GM12864 (cell line): ENCODE results near the gene ZFP30.

Experiments
- DNase-seq: peaks from one replicate; pipeline ENCODE4 v3.0.0-alpha.2; 2011; ENCODE audit warnings: low read depth
- H3K4me3 ChIP-seq: 2 replicates; pipeline ENCODE4 v1.5.1; 2011; ENCODE audit warnings: mild to moderate bottlenecking, low read depth, low read length, control low read depth
- TF ChIP-seq, protein P1 (sequence below): IDR thresholded peaks from 2 replicates; pipeline ENCODE4 v1.5.1; 2011; ENCODE audit warnings: low read depth, mild to moderate bottlenecking, moderate library complexity, low read length, control low read depth, inconsistent platforms; ENCODE audit errors: missing control alignments

The ZFP30 gene

GRCh38 chr19:37594982-37595382, 60.3 kb downstream of the ZFP30 start:
- peak overlapping the region; percentile 73 for H3K4me3 ChIP-seq
- DNase-seq = peak; percentile 12
- TF ChIP-seq, protein P1, sequence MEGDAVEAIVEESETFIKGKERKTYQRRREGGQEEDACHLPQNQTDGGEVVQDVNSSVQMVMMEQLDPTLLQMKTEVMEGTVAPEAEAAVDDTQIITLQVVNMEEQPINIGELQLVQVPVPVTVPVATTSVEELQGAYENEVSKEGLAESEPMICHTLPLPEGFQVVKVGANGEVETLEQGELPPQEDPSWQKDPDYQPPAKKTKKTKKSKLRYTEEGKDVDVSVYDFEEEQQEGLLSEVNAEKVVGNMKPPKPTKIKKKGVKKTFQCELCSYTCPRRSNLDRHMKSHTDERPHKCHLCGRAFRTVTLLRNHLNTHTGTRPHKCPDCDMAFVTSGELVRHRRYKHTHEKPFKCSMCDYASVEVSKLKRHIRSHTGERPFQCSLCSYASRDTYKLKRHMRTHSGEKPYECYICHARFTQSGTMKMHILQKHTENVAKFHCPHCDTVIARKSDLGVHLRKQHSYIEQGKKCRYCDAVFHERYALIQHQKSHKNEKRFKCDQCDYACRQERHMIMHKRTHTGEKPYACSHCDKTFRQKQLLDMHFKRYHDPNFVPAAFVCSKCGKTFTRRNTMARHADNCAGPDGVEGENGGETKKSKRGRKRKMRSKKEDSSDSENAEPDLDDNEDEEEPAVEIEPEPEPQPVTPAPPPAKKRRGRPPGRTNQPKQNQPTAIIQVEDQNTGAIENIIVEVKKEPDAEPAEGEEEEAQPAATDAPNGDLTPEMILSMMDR = no peak

DNA sequence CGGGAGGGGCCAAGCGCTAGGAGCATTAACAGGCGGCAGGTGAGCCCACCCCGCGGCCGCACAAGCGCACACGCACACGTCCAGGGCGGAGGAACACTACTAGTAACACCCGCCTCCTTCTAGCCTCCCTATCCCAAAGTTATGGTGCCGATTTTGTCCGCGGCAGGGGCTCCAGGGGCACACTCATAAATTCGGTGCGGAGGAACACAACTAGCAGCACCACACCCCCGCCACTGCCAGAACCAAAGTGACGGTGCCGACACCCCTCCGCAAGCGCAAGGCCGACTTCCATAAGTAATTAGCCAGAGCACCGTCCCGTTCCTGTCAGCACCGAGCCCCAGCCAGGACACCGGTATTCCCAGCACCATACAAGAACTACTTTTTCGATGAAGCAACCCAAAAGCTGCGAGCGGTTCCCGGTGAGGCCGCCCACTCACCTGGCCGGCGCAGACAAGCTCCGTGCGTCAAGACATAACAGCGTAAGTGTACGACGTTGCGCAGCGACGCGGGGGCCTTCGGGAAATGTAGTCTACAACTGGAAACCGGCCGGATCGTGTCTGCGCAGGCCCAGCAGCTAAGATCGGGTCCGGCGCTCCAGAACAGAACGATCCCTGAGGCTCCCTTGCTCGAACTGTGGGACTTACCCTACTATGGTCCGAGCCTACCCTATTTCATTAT, 60.8 kb downstream of the ZFP30 start, which contains the start of the genes ZNF540 and ZNF571:
TSS of gene ZNF540 (plus strand) at position 573 of the 678 bp plus-strand sequence. CDS start 3,572 bp downstream, outside the sequence.
TSS of gene ZNF571 (minus strand) at position 489 of the 678 bp plus-strand sequence. CDS start 8,116 bp downstream, outside the sequence.
- TF ChIP-seq, protein P1 = no peak

GRCh38 chr19:37593996-37594303, 61.3 kb downstream of the ZFP30 start:
- H3K4me3 ChIP-seq = peak overlapping the region; percentile 73
- no peak for DNase-seq
- TF ChIP-seq, protein P1 = no peak

More for the DNA sequence above, 60.8 kb downstream of the ZFP30 start, which contains the start of the genes ZNF540 and ZNF571:
- H3K4me3 ChIP-seq = peak within 1 kb of the TSS; percentile 73
- DNase-seq = peak; percentile 89

DNA sequence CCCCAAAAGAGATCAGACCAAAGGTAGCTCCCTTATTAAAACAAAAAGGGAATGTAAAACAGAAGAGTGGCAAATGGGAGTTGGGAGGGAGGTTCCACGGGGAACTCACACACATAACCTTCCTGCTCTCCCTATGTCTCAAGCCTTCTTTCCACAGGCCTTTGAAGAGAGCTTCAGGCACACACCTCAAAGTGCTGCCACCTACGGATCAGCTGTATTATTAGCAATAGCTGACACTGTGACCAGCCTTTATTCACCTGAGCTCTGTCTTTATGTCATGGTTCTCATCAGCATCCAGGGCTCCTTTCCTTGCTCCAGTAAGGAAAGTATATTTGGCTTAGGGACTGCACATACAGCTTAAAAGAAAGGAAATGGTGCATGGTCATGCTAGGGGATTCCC, 71.9 kb downstream of the ZFP30 start:
- TF ChIP-seq, protein P1 = no peak
- no peak overlapping the region for H3K4me3 ChIP-seq
- DNase-seq = no peak

DNA sequence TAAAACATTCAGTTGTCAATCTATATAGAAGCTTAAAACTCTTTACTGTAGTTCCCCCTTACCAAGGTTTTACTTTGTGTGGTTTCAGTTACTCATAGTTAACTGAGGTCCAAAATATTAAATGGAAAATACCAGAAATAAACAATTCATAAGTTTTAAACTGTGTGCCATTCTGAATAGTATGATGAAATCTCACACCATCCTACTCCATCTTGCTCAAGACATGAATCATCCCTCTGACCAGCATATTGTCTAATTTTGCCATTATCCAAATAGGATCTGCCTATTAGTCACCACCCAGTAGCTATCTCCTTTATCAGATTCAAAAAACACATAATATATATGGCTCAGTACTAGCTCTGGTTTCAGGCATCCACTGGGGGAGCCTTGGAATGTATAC, 83.1 kb downstream of the ZFP30 start:
- DNase-seq = no peak

DNA sequence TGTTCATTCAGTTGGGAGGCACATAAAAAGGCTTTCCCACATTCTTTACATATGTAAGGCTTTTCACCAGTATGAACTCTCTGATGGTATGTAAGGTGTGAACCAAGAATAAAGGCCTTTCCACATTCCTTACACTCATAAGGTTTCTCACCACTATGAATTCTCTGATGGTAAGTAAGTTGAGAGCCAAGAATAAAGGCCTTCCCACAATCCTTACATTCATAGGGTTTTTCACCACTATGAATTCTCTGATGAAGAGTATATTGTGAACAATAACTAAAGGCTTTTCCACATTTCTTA, 89.9 kb downstream of the ZFP30 start:
- DNase-seq = no peak
- TF ChIP-seq, protein P1 = no peak
- no peak overlapping the region for H3K4me3 ChIP-seq

More for the DNA sequence above, 83.1 kb downstream of the ZFP30 start:
- H3K4me3 ChIP-seq = no peak overlapping the region
- TF ChIP-seq, protein P1 = no peak

GRCh38 chr19:37564624-37565369, 90.5 kb downstream of the ZFP30 start:
- TF ChIP-seq, protein P1 = no peak
- DNase-seq = no peak
- no peak overlapping the region for H3K4me3 ChIP-seq
